ENCODE measurements around the gene CLASP1. TPM values are rescaled to one million over a fixed set of nuclear protein-coding genes. Genes with fewer than 3 reads are reported as not detected.

Gene CLASP1
- total and polyA plus RNA-seq, 2 donors = 11.6 to 18.4 TPM

- Histone ChIP-seq H3K27me3 (ENCODE audit: control insufficient read depth in 2 of 2, insufficient read depth in 1 of 2, low read length in 1 of 2) (no peaks in the 10 kb centered on the region), H3K4me1 (ENCODE audit: control insufficient read depth in 2 of 2, insufficient read depth in 2 of 2, low read length in 2 of 2) (no peaks in the 10 kb centered on the region), H3K9me3 (ENCODE audit: control insufficient read depth in 2 of 2, insufficient read depth in 1 of 2, low read length in 1 of 2) (no peaks in the 10 kb centered on the region), H3K27ac (ENCODE audit: low read depth in 1 of 2, low read length in 1 of 2) (no peak overlapping the region), H3K36me3 (ENCODE audit: control insufficient read depth in 2 of 2, insufficient read depth in 2 of 2, low read length in 1 of 2) (peaks cover 19 to 24% of the 10 kb centered on the region in 2 donors), H3K4me3 (ENCODE audit: low read length in 2 of 2) (no peak overlapping the region)
- 98% methylated on average over 18 of the region's 18 CpGs for WGBS
- DNase-seq (ENCODE audit: low read depth in 6 of 9, low spot score in 9 of 9) = no peak
These were observed 230.7 kb downstream of the CLASP1 start for GRCh38 chr2:121418494-121419058.

- Histone ChIP-seq H3K4me3 (ENCODE audit: low read length in 2 of 2) (no peak overlapping the region), H3K36me3 (ENCODE audit: control insufficient read depth in 2 of 2, insufficient read depth in 2 of 2, low read length in 1 of 2) (peaks cover 19 to 24% of the 10 kb centered on the region in 2 donors)
- 96% methylated on average over 4 of the region's 4 CpGs for WGBS
These were observed 231.4 kb downstream of the CLASP1 start for GRCh38 chr2:121417826-121418225.

GRCh38 chr2:121415727-121416126, 233.5 kb downstream of the CLASP1 start:
- Histone ChIP-seq H3K36me3 (ENCODE audit: control insufficient read depth in 2 of 2, insufficient read depth in 2 of 2, low read length in 1 of 2) (peaks cover 14 to 28% of the 10 kb centered on the region in 2 donors), H3K4me1 (ENCODE audit: control insufficient read depth in 2 of 2, insufficient read depth in 2 of 2, low read length in 2 of 2) (no peaks in the 10 kb centered on the region), H3K9me3 (ENCODE audit: control insufficient read depth in 2 of 2, insufficient read depth in 1 of 2, low read length in 1 of 2) (no peaks in the 10 kb centered on the region), H3K4me3 (ENCODE audit: low read length in 2 of 2) (no peak overlapping the region), H3K27ac (ENCODE audit: low read depth in 1 of 2, low read length in 1 of 2) (no peak overlapping the region), H3K27me3 (ENCODE audit: control insufficient read depth in 2 of 2, insufficient read depth in 1 of 2, low read length in 1 of 2) (no peaks in the 10 kb centered on the region)
- no peak for DNase-seq (ENCODE audit: low read depth in 6 of 9, low spot score in 9 of 9)
- 99% methylated on average over 1 of the region's 1 CpG for WGBS

More at GRCh38 chr2:121417826-121418225, 231.4 kb downstream of the CLASP1 start:
- Histone ChIP-seq H3K27me3 (ENCODE audit: control insufficient read depth in 2 of 2, insufficient read depth in 1 of 2, low read length in 1 of 2) (no peaks in the 10 kb centered on the region), H3K9me3 (ENCODE audit: control insufficient read depth in 2 of 2, insufficient read depth in 1 of 2, low read length in 1 of 2) (no peaks in the 10 kb centered on the region), H3K27ac (ENCODE audit: low read depth in 1 of 2, low read length in 1 of 2) (no peak overlapping the region), H3K4me1 (ENCODE audit: control insufficient read depth in 2 of 2, insufficient read depth in 2 of 2, low read length in 2 of 2) (no peaks in the 10 kb centered on the region)
- DNase-seq (ENCODE audit: low read depth in 6 of 9, low spot score in 9 of 9) = no peak

- no peak for DNase-seq (ENCODE audit: low read depth in 6 of 9, low spot score in 9 of 9)
- no peak overlapping the region for H3K4me3 ChIP-seq (ENCODE audit: low read length in 2 of 2)
- 96% methylated on average over 1 of the region's 1 CpG for WGBS
- H3K27me3 ChIP-seq (ENCODE audit: control insufficient read depth in 2 of 2, insufficient read depth in 1 of 2, low read length in 1 of 2) = no peaks in the 10 kb centered on the region
- H3K4me1 ChIP-seq (ENCODE audit: control insufficient read depth in 2 of 2, insufficient read depth in 2 of 2, low read length in 2 of 2) = no peaks in the 10 kb centered on the region
- no peaks in the 10 kb centered on the region for H3K9me3 ChIP-seq (ENCODE audit: control insufficient read depth in 2 of 2, insufficient read depth in 1 of 2, low read length in 1 of 2)
- H3K36me3 ChIP-seq (ENCODE audit: control insufficient read depth in 2 of 2, insufficient read depth in 2 of 2, low read length in 1 of 2) = peaks cover 12 to 39% of the 10 kb centered on the region in 2 donors
- H3K27ac ChIP-seq (ENCODE audit: low read depth in 1 of 2, low read length in 1 of 2) = no peak overlapping the region
These were observed 236.9 kb downstream of the CLASP1 start for GRCh38 chr2:121412349-121412748.

GRCh38 chr2:121409966-121410365, 239.3 kb downstream of the CLASP1 start:
- no peaks in the 10 kb centered on the region for H3K27me3 ChIP-seq (ENCODE audit: control insufficient read depth in 2 of 2, insufficient read depth in 1 of 2, low read length in 1 of 2)
- H3K36me3 ChIP-seq (ENCODE audit: control insufficient read depth in 2 of 2, insufficient read depth in 2 of 2, low read length in 1 of 2) = peaks cover 15 to 52% of the 10 kb centered on the region in 2 donors
- no peak overlapping the region for H3K27ac ChIP-seq (ENCODE audit: low read depth in 1 of 2, low read length in 1 of 2)
- no peak overlapping the region for H3K4me3 ChIP-seq (ENCODE audit: low read length in 2 of 2)
- no peak for DNase-seq (ENCODE audit: low read depth in 6 of 9, low spot score in 9 of 9)
- no peaks in the 10 kb centered on the region for H3K4me1 ChIP-seq (ENCODE audit: control insufficient read depth in 2 of 2, insufficient read depth in 2 of 2, low read length in 2 of 2)
- no peaks in the 10 kb centered on the region for H3K9me3 ChIP-seq (ENCODE audit: control insufficient read depth in 2 of 2, insufficient read depth in 1 of 2, low read length in 1 of 2)

GRCh38 chr2:121409388-121409787, 239.9 kb downstream of the CLASP1 start:
- Histone ChIP-seq H3K27me3 (ENCODE audit: control insufficient read depth in 2 of 2, insufficient read depth in 1 of 2, low read length in 1 of 2) (no peaks in the 10 kb centered on the region), H3K27ac (ENCODE audit: low read depth in 1 of 2, low read length in 1 of 2) (no peak overlapping the region), H3K36me3 (ENCODE audit: control insufficient read depth in 2 of 2, insufficient read depth in 2 of 2, low read length in 1 of 2) (peaks cover 15 to 54% of the 10 kb centered on the region in 2 donors), H3K9me3 (ENCODE audit: control insufficient read depth in 2 of 2, insufficient read depth in 1 of 2, low read length in 1 of 2) (no peaks in the 10 kb centered on the region), H3K4me1 (ENCODE audit: control insufficient read depth in 2 of 2, insufficient read depth in 2 of 2, low read length in 2 of 2) (no peaks in the 10 kb centered on the region), H3K4me3 (ENCODE audit: low read length in 2 of 2) (no peak overlapping the region)
- no peak for DNase-seq (ENCODE audit: low read depth in 6 of 9, low spot score in 9 of 9)
- 97% methylated on average over 2 of the region's 2 CpGs for WGBS

GRCh38 chr2:121408641-121409040, 240.6 kb downstream of the CLASP1 start:
- H3K4me3 ChIP-seq (ENCODE audit: low read length in 2 of 2) = no peak overlapping the region
- 99% methylated on average over 3 of the region's 3 CpGs for WGBS

GRCh38 chr2:121405233-121405632, 244.0 kb downstream of the CLASP1 start:
- Histone ChIP-seq H3K4me3 (ENCODE audit: low read length in 2 of 2) (no peak overlapping the region), H3K27ac (ENCODE audit: low read depth in 1 of 2, low read length in 1 of 2) (no peak overlapping the region), H3K4me1 (ENCODE audit: control insufficient read depth in 2 of 2, insufficient read depth in 2 of 2, low read length in 2 of 2) (no peaks in the 10 kb centered on the region), H3K27me3 (ENCODE audit: control insufficient read depth in 2 of 2, insufficient read depth in 1 of 2, low read length in 1 of 2) (no peaks in the 10 kb centered on the region), H3K9me3 (ENCODE audit: control insufficient read depth in 2 of 2, insufficient read depth in 1 of 2, low read length in 1 of 2) (no peaks in the 10 kb centered on the region), H3K36me3 (ENCODE audit: control insufficient read depth in 2 of 2, insufficient read depth in 2 of 2, low read length in 1 of 2) (peaks cover 22 to 62% of the 10 kb centered on the region in 2 donors)
- WGBS = 98% methylated on average over 6 of the region's 6 CpGs
- DNase-seq (ENCODE audit: low read depth in 6 of 9, low spot score in 9 of 9) = no peak

More at GRCh38 chr2:121408641-121409040, 240.6 kb downstream of the CLASP1 start:
- no peak for DNase-seq (ENCODE audit: low read depth in 6 of 9, low spot score in 9 of 9)
- no peaks in the 10 kb centered on the region for H3K4me1 ChIP-seq (ENCODE audit: control insufficient read depth in 2 of 2, insufficient read depth in 2 of 2, low read length in 2 of 2)
- no peaks in the 10 kb centered on the region for H3K27me3 ChIP-seq (ENCODE audit: control insufficient read depth in 2 of 2, insufficient read depth in 1 of 2, low read length in 1 of 2)
- no peak overlapping the region for H3K27ac ChIP-seq (ENCODE audit: low read depth in 1 of 2, low read length in 1 of 2)
- H3K36me3 ChIP-seq (ENCODE audit: control insufficient read depth in 2 of 2, insufficient read depth in 2 of 2, low read length in 1 of 2) = peaks cover 18 to 57% of the 10 kb centered on the region in 2 donors
- no peaks in the 10 kb centered on the region for H3K9me3 ChIP-seq (ENCODE audit: control insufficient read depth in 2 of 2, insufficient read depth in 1 of 2, low read length in 1 of 2)

- Histone ChIP-seq H3K4me1 (ENCODE audit: control insufficient read depth in 2 of 2, insufficient read depth in 2 of 2, low read length in 2 of 2) (no peaks in the 10 kb centered on the region), H3K36me3 (ENCODE audit: control insufficient read depth in 2 of 2, insufficient read depth in 2 of 2, low read length in 1 of 2) (peaks cover 18 to 53% of the 10 kb centered on the region in 2 donors), H3K27me3 (ENCODE audit: control insufficient read depth in 2 of 2, insufficient read depth in 1 of 2, low read length in 1 of 2) (no peaks in the 10 kb centered on the region), H3K9me3 (ENCODE audit: control insufficient read depth in 2 of 2, insufficient read depth in 1 of 2, low read length in 1 of 2) (no peaks in the 10 kb centered on the region), H3K4me3 (ENCODE audit: low read length in 2 of 2) (no peak overlapping the region), H3K27ac (ENCODE audit: low read depth in 1 of 2, low read length in 1 of 2) (no peak overlapping the region)
- DNase-seq (ENCODE audit: low read depth in 6 of 9, low spot score in 9 of 9) = no peak
- WGBS = 99% methylated on average over 5 of the region's 5 CpGs
These were observed 249.1 kb downstream of the CLASP1 start for GRCh38 chr2:121400201-121400600.

Data from thymus (tissue), 11 donors.